Esophagus muscularis mucosa (tissue), 4 donors: ENCODE data around the gene KLHL6.
A peak's percentile ranks its signal among the peaks of the same experiment; 100 is the strongest.

Source experiments
- CTCF ChIP-seq, 3 experiments: fragments of 200-600 bp in 2 of 3; fragments of 450-650 bp in 1 of 3; sonication (generic) in 2 of 3; IDR thresholded peaks; one replicate each; pipeline ENCODE4 v1.5.1; 2017 to 2019; ENCODE audit warnings: antibody characterized with exemption in 3 of 3, mild to moderate bottlenecking in 2 of 3, moderate library complexity in 1 of 3
- EP300 ChIP-seq: sonication (generic); formaldehyde crosslinking; IDR thresholded peaks from one replicate; pipeline ENCODE4 v1.6.1; 2017; ENCODE audit warnings: antibody characterized with exemption
- POLR2A ChIP-seq: fragments of 450-650 bp; IDR thresholded peaks from one replicate; pipeline ENCODE4 v1.6.1; 2017; ENCODE audit warnings: antibody characterized with exemption, moderate library complexity, mild to moderate bottlenecking, low read depth
- POLR2AphosphoS5 ChIP-seq, 2 donors: sonication (generic); formaldehyde crosslinking; IDR thresholded peaks; one replicate each; pipeline ENCODE4 v1.6.1; 2017; ENCODE audit warnings: antibody characterized with exemption in 2 of 2

DNA sequence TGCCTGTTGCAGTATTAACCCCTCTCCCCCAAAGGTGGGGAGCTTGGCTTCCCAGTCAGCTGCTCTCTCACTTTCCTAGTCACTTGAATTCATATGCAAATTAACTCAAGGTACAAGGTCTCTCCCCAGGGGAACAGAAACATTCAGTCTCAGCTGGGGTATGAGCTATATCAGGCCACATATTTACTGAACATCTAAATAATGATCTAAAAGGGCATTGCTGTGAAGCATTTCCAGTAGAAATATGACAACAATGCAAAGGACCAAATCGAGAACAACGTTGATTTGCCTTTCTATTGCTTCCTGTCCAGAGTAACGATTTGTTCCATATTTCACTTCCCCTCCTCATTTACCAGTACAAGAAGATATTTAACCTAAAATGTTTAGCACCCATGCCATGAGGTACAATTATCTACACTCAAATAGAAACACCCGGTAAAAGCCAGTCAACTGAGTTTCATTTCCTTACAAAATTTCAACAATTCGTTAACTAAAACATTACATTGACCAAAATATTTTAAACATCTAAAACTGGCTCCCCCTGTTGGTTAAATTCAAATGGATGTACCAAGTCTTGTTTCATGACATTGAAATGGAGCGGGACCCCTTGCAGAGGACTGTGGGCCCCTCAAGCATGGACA is 36.5 kb upstream of the KLHL6 start:
- TF ChIP-seq CTCF (IDR thresholded peaks at IDR 0.05) (peak in 1 of 3 experiments; percentile 14), POLR2A (no peak), EP300 (no peak), POLR2AphosphoS5 (IDR thresholded peaks at IDR 0.05) (no peak)
